Fibroblast of skin of scalp (primary cell): ENCODE results near the gene MAPK12. TPM values are rescaled to one million over a fixed set of nuclear protein-coding genes. Genes with fewer than 3 reads are reported as not detected.

Experiments used
- DNase-seq: peaks from one replicate; pipeline ENCODE4 v3.0.0-alpha.2; 2013
- polyA plus RNA-seq, 2 experiments: library from polyadenylated mRNA; unstranded; fragments of 120-200 nt; gene quantifications; one replicate each; pipeline ENCODE4 v1.2.1, GENCODE V29; 2013; ENCODE audit not compliant: insufficient read length in 2 of 2

MAPK12 gene
- 44.0 TPM for polyA plus RNA-seq (2013, experiment 1 of 2; ENCODE audit: insufficient read length)
- 41.2 TPM for polyA plus RNA-seq (2013, experiment 2 of 2; ENCODE audit: insufficient read length)

GRCh38 chr22:50261615-50262459 is at the start of gene MAPK12:
Gene MAPK12 (minus strand): TSS chr22:50261683. CDS start chr22:50261509, 174 bp downstream.
- peak; percentile 57 for DNase-seq

DNA sequence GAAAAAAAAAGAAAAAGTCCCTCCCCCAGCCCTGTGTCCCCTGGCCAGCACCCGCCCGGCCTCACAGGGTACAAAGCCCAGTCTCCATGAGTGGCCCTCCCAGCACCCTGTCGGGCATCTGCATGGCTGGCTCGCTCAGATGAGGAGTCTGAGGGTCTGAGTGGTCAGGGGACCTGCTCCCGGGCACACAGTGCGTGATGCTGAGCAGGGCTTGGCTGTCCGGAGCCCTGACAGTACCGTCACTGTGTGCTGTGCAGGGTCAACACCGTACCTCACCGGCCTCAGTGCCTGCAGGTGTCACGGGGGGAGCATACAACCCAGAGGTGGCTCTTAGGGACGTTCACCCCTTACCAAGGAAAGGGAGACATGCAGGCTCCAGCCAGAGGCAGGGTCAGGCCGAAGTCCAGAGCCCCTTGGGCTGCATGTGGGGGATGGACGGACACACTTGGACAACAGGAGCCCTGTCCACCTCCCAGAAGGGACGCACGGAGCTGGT is 49.5 kb upstream of the MAPK12 start:
- no peak for DNase-seq

- no peak for DNase-seq
Measured at GRCh38 chr22:50310031-50310722, 48.7 kb upstream of the MAPK12 start.

- no peak for DNase-seq
Measured at GRCh38 chr22:50309601-50309991, 48.1 kb upstream of the MAPK12 start.

DNA sequence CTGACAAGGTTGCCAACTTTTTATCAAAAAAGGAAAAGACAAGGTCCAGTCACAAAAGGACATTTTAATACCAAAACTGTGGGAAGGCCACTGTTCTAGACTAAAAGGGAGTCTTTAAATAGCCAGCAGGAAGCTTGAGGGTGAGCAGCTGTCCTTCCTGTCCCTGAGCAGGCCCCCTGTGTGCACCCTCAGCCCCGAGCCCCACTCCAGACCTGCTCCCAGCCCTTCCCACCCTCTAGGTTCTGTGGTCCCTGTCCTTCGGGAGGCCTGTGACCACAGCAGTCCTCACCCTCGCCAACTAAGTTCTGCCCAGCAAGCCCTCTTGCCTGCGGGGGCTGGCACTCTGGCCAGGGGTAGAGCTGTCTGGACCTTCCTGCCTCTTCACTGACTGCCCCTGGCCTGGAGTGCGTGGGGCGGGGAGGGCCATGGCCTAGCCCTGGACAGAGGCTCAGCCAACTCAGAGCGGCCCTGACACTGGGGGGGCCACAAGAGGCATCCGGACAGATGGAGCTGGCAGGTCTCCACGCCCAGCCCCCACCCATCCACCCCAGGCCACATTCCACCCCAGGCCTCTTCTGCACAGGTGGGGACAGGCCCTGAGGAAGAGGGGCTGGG is 47.6 kb upstream of the MAPK12 start:
- DNase-seq, result no peak

GRCh38 chr22:50308597-50308935 is 47.1 kb upstream of the MAPK12 start:
- DNase-seq, result peak; percentile 72

DNA sequence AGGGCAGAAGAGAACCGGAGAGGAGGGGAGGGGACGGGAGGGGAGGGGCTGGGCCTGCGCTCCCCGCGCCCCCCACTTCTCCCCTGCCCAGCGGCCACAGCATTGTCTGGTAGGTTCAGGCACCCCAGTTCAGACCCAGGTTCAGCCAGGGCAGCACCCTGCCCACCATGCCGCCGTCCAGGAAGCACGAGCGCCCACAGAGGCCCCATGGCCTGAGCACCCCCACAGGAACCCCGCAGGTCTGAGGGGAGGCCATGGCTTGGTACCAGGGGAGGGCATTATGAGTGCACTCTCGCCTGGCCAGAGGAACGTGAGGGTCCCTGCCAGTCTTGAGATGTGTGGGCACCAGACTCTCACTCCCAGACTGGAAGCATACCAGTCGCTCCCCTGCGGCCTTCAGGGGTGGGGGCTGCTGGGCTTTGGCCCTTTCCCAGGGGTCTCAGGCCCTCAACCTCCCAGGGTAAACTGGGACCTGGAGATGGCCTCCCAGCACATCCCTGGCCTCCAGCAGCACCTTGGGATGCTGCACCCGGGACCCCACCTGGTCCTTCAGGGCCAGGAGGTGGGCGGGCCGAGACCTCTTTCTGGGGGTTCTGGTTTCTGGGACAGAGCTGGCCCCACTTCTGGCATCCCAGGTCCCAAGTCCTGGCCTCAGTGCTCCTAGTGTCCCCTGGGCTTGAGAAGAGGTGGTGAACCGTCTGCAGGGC is 46.6 kb upstream of the MAPK12 start:
- no peak for DNase-seq

- DNase-seq, result peak; percentile 84
Measured at GRCh38 chr22:50306753-50307749, 45.6 kb upstream of the MAPK12 start, which contains the start of gene PLXNB2. Gene PLXNB2 (minus strand): TSS chr22:50307646. CDS start chr22:50290584, 17,062 bp downstream.

- peak; percentile 95 for DNase-seq
Measured at GRCh38 chr22:50305923-50306566, 44.6 kb upstream of the MAPK12 start.

GRCh38 chr22:50305393-50305922 is 44.0 kb upstream of the MAPK12 start:
- DNase-seq, result no peak

GRCh38 chr22:50304528-50305392 is 43.3 kb upstream of the MAPK12 start:
- no peak for DNase-seq

DNA sequence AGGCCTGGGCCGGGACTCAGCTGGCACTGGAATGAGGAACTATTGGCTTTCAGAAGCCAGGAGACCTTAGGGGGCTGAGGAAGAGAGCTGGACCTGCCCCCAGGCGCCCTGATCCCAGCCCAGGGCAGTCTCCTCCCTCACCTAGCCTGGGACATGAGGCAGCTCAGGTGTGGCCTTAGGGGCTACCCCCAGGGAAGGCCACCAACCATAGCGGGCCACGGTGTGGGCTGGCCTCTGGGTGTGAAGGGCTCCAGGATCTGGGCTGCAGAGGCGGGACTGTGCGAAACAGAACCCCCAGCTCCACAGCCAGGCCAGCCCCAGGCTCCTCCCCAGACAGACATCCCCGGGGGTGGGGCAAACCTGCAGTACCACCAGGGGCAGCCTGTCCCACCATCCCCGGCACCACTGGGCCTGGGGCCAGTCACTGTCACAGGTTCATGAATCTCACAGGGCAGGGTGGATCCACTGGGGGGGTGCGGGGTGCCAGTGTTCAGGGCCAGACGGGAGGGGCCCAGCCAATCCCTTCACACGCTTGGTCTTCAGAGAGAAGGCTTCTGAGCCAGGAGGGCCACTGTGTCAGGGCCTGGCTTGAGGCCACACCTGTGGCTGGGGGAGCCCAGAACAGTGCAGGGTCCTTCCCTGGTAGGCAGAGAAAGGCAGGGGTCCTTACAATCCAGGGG is 42.5 kb upstream of the MAPK12 start:
- DNase-seq, result no peak

DNA sequence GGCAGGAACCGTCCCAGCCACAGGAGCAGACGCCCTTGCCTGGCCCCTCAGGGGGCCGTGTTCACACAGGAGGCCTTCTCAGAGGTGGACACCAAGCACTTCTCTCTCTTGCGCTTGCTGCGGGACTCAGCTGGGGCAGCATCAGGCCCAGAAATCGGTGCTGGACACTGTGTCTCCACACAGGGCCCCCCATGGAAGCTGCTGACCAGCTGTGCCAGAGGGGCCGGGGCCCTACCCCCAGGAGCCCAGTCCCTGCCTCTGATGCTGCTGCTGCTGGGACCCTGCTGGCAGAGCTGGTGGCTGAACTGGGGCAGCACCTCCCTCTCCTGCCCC is 42.0 kb upstream of the MAPK12 start:
- DNase-seq, result no peak

GRCh38 chr22:50302564-50302963 is 41.1 kb upstream of the MAPK12 start:
- DNase-seq, result no peak

DNA sequence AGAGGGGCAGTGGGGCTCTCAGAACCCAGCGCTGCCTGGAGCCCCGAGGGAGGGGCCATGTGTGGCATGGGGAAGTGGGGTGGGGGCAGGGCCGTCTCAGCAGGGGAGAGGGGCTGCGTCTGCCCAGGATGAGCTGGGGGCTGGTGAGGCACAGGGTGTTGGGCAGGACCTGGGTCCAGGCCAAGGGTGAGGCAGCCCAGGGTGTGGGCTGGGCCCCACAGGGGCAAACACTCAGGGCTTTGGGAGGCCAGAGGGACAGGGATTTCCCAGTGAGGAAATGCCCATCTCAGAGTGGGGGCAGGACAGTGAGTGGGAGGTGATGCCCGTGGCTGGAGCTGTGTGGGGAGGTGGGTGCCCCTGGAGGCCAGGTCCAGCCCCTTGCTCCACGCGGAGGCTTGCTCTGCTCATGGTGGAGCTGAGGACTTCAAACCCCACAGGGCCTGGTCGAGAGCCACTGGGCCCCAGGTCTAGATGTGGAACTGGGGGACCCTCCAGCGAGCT is 40.6 kb upstream of the MAPK12 start:
- peak; percentile 33 for DNase-seq

- no peak for DNase-seq
Measured at GRCh38 chr22:50301581-50301991, 40.1 kb upstream of the MAPK12 start.

DNA sequence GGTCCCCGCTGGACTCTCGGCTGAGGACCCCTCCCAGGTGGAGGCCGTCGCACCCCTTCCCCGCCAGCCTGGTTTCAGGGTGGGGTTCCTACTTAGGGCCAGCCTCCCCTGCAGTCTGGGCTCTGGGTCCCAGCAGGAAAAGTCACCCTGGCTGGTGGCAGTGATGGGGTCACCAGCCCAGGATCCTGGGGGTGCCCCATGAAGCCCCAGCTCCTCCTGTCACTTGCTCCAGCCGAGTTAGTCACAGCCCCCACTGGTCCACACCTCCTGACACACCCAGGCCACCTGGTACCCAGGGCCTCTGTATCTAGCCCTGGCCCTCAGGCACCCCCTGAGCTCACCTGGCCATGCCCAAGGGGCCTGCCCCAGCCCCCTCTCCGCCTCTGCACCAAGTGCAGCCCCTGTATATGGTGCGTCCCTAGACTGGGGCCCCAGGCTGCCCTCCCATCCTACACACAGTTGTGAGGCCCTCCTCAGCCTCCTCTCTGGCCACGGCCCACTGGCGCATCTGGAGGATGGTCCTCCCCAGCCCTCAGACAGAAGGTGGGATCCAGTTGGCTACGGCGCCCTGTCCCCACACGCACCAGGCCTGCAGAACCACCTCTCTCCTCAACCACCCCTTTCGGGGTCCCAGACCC is 39.3 kb upstream of the MAPK12 start:
- no peak for DNase-seq
